ENCODE data around the gene AKAP17A. TPM values are rescaled to one million over a fixed set of nuclear protein-coding genes. Genes with fewer than 3 reads are reported as not detected.
"Not testable (repeated sequence)": the region's sequence is repeated elsewhere in the genome, so short reads cannot be mapped to it uniquely, and the experiment has no call there.

The AKAP17A gene
- total RNA-seq, 1 donor from 2014 or later = 74.8 TPM

- TF ChIP-seq, protein P1, sequence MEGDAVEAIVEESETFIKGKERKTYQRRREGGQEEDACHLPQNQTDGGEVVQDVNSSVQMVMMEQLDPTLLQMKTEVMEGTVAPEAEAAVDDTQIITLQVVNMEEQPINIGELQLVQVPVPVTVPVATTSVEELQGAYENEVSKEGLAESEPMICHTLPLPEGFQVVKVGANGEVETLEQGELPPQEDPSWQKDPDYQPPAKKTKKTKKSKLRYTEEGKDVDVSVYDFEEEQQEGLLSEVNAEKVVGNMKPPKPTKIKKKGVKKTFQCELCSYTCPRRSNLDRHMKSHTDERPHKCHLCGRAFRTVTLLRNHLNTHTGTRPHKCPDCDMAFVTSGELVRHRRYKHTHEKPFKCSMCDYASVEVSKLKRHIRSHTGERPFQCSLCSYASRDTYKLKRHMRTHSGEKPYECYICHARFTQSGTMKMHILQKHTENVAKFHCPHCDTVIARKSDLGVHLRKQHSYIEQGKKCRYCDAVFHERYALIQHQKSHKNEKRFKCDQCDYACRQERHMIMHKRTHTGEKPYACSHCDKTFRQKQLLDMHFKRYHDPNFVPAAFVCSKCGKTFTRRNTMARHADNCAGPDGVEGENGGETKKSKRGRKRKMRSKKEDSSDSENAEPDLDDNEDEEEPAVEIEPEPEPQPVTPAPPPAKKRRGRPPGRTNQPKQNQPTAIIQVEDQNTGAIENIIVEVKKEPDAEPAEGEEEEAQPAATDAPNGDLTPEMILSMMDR (IDR thresholded peaks at IDR 0.05; ENCODE audit: unreplicated experiment) = no peak
- Mint-ChIP-seq H3K4me1 (no peaks in the 10 kb centered on the region), H3K27ac (no peak overlapping the region), H3K27me3 (ENCODE audit: low read depth) (peaks cover 8% of the 10 kb centered on the region), H3K4me3 (no peak overlapping the region), H3K9me3 (no peaks in the 10 kb centered on the region), H3K36me3 (no peaks in the 10 kb centered on the region)
- peak in 1 of 2 experiments; percentile 31 for DNase-seq (ENCODE audit: low spot score in 2 of 2, unreplicated experiment in 2 of 2)
Observed at GRCh38 chrX:1564750-1565683, 26.4 kb upstream of the AKAP17A start.

DNA sequence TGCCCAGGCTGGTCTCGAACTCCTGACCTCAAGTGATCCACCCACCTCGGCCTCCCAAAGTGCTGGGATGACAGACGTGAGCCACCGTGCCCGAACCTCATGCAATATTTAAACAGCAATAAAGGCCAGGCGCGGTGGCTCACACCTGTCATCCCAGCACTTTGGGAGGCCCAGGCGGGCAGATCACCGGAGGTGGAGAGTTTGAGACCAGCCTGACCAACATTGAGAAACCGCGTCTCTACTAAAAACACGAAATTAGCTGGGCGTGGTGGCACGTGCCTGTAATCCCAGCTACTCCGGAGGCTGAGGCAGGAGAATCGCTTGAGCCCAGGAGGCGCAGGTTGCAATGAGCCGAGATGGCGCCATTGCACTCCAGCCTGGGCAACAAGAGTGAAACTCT is 17.2 kb upstream of the AKAP17A start:
- not testable (repeated sequence) for DNase-seq (ENCODE audit: low spot score in 2 of 2, unreplicated experiment in 2 of 2); H3K4me3 Mint-ChIP-seq; H3K4me1 Mint-ChIP-seq; H3K36me3 Mint-ChIP-seq; H3K27ac Mint-ChIP-seq; H3K27me3 Mint-ChIP-seq (ENCODE audit: low read depth); H3K9me3 Mint-ChIP-seq

- Mint-ChIP-seq H3K9me3 (no peaks in the 10 kb centered on the region), H3K36me3 (no peaks in the 10 kb centered on the region), H3K27me3 (ENCODE audit: low read depth) (no peaks in the 10 kb centered on the region), H3K4me1 (no peaks in the 10 kb centered on the region), H3K27ac (no peak overlapping the region), H3K4me3 (no peak overlapping the region)
- TF ChIP-seq, protein P1 (IDR thresholded peaks at IDR 0.05; ENCODE audit: unreplicated experiment) = no peak
- no peak for DNase-seq (ENCODE audit: low spot score in 2 of 2, unreplicated experiment in 2 of 2)
Observed at GRCh38 chrX:1576201-1576992, 15.0 kb upstream of the AKAP17A start.

- Mint-ChIP-seq H3K4me3 (no peak overlapping the region), H3K4me1 (no peaks in the 10 kb centered on the region), H3K27me3 (ENCODE audit: low read depth) (no peaks in the 10 kb centered on the region), H3K27ac (no peak overlapping the region), H3K9me3 (no peaks in the 10 kb centered on the region), H3K36me3 (no peaks in the 10 kb centered on the region)
- TF ChIP-seq, protein P1 (IDR thresholded peaks at IDR 0.05; ENCODE audit: unreplicated experiment) = no peak
- no peak for DNase-seq (ENCODE audit: low spot score in 2 of 2, unreplicated experiment in 2 of 2)
Observed at GRCh38 chrX:1577845-1578244, 13.6 kb upstream of the AKAP17A start.

GRCh38 chrX:1578511-1579173 is 12.8 kb upstream of the AKAP17A start:
- no peaks in the 10 kb centered on the region for H3K4me1 Mint-ChIP-seq
- no peaks in the 10 kb centered on the region for H3K27me3 Mint-ChIP-seq (ENCODE audit: low read depth)
- DNase-seq (ENCODE audit: low spot score in 2 of 2, unreplicated experiment in 2 of 2) = no peak
- H3K27ac Mint-ChIP-seq = no peak overlapping the region
- TF ChIP-seq, protein P1 (IDR thresholded peaks at IDR 0.05; ENCODE audit: unreplicated experiment) = no peak
- no peak overlapping the region for H3K4me3 Mint-ChIP-seq
- no peaks in the 10 kb centered on the region for H3K36me3 Mint-ChIP-seq
- H3K9me3 Mint-ChIP-seq = no peaks in the 10 kb centered on the region

All from mesothelial cell of epicardium (in vitro differentiated cells).